Gastrocnemius medialis (tissue), 4 donors: ENCODE measurements around the gene MYO1E.

Experiments
- POLR2A ChIP-seq, 2 donors: fragments of 450-650 bp; IDR thresholded peaks; one replicate each; pipeline ENCODE4 v1.6.1; 2017; ENCODE audit warnings: antibody characterized with exemption in 2 of 2, mild to moderate bottlenecking in 2 of 2, moderate library complexity in 2 of 2
- TF ChIP-seq, protein P1 (sequence below), 5 experiments: fragments of 450-650 bp in 3 of 5; fragments of 200-600 bp in 2 of 5; sonication (generic) in 2 of 5; IDR thresholded peaks in 4 of 5; conservative IDR thresholded peaks in 1 of 5; 1 replicate in 4 of 5; 2 replicates in 1 of 5; pipeline ENCODE4 v1.5.1; 2016 to 2019; ENCODE audit warnings: antibody characterized with exemption in 5 of 5, mild to moderate bottlenecking in 3 of 5, moderate library complexity in 3 of 5

DNA sequence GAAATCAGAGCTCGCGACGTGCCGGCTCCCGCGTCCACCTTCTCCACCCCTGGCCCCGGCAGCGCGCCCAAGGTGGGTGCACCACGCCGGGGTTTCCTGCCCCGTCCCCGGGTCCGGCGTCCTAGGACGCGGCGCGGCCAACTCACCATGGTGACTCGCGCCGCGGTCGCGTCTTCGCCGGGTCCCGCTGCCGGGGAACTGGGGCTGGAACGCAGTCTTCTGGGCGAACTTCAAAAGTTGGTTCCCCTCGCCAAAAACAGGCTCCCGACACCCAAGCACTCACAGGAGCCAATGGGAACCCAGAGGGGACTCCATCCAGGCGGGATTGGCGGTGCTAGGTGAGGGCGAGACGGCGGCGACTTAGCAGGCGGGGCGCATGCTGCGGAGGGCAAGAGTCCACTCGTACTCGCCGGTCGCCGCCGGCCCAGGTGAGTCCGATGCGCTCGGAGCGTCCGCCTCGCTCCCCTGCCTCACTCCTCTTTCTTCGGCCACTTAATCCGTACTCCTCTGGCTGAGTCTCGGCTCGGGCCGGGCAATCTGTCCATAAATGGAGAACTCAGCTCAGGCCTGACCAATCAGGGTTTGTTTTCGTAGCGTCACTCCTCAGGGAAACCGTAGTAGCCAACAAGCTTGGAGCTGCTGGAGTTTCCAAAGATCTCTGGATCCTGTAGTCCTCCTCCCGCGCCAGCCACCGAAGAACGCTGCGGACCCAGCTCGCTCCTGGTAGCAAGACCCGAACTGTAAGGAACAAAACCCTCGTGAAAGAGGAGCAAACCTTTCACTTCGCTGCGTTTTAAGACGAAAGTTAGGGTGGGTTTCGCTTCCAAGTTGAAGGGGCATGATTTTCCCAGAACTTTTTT, at the start of gene MYO1E:
- TF ChIP-seq, protein P1, sequence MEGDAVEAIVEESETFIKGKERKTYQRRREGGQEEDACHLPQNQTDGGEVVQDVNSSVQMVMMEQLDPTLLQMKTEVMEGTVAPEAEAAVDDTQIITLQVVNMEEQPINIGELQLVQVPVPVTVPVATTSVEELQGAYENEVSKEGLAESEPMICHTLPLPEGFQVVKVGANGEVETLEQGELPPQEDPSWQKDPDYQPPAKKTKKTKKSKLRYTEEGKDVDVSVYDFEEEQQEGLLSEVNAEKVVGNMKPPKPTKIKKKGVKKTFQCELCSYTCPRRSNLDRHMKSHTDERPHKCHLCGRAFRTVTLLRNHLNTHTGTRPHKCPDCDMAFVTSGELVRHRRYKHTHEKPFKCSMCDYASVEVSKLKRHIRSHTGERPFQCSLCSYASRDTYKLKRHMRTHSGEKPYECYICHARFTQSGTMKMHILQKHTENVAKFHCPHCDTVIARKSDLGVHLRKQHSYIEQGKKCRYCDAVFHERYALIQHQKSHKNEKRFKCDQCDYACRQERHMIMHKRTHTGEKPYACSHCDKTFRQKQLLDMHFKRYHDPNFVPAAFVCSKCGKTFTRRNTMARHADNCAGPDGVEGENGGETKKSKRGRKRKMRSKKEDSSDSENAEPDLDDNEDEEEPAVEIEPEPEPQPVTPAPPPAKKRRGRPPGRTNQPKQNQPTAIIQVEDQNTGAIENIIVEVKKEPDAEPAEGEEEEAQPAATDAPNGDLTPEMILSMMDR (IDR thresholded peaks at IDR 0.05 in 4 of 5, conservative IDR thresholded peaks at IDR 0.05 in 1 of 5), result no peak
- peak; percentile 88 to 98 for TF ChIP-seq POLR2A (IDR thresholded peaks at IDR 0.05)
